HepG2 (cell line): ENCODE measurements around the gene NDUFB6. TPM values are rescaled to one million over a fixed set of nuclear protein-coding genes. Genes with fewer than 3 reads are reported as not detected.

ENCODE experiments used
- BRD4 ChIP-seq: sonication (generic); formaldehyde crosslinking; IDR thresholded peaks from 2 replicates; pipeline ENCODE4 v1.4.0; 2020; ENCODE audit warnings: missing genetic modification reagents
- CBX5 ChIP-seq: sonication (generic); formaldehyde crosslinking; IDR thresholded peaks from 2 replicates; pipeline ENCODE4 v1.4.0; 2020; ENCODE audit warnings: missing genetic modification reagents, borderline replicate concordance
- FOSL2 ChIP-seq: sonication (generic); formaldehyde crosslinking; IDR thresholded peaks from 2 replicates; pipeline ENCODE4 v1.4.0; 2020; ENCODE audit warnings: missing genetic modification reagents
- GABPB1 ChIP-seq: IDR thresholded peaks from 2 replicates; pipeline ENCODE4 v1.6.1; 2016; ENCODE audit warnings: mild to moderate bottlenecking, missing genetic modification reagents, moderate library complexity, missing compliant biosample characterization
- KDM2A ChIP-seq: sonication (generic); formaldehyde crosslinking; IDR thresholded peaks from 2 replicates; pipeline ENCODE4 v1.4.0; 2020; ENCODE audit warnings: low read depth, missing genetic modification reagents, borderline replicate concordance
- KLF11 ChIP-seq: IDR thresholded peaks from 2 replicates; pipeline ENCODE4 v1.6.1; 2016; ENCODE audit warnings: missing compliant biosample characterization
- MLLT10 ChIP-seq: sonication (generic); formaldehyde crosslinking; IDR thresholded peaks from 2 replicates; pipeline ENCODE4 v1.4.0; 2020; ENCODE audit warnings: missing genetic modification reagents
- NFIC ChIP-seq: IDR thresholded peaks from 2 replicates; pipeline ENCODE4 v1.6.1; 2012; ENCODE audit warnings: mild to moderate bottlenecking, low read length, inconsistent platforms
- NPAS2 ChIP-seq: sonication (generic); formaldehyde crosslinking; IDR thresholded peaks from 2 replicates; pipeline ENCODE4 v1.8.0; 2022; ENCODE audit warnings: mild to moderate bottlenecking, missing genetic modification reagents, borderline replicate concordance
- NR1H2 ChIP-seq: sonication (generic); formaldehyde crosslinking; IDR thresholded peaks from 2 replicates; pipeline ENCODE4 v1.8.1; 2022; ENCODE audit warnings: low read depth, missing genetic modification reagents, borderline replicate concordance
- ONECUT2 ChIP-seq: sonication (generic); formaldehyde crosslinking; IDR thresholded peaks from 2 replicates; pipeline ENCODE4 v1.4.0; 2020; ENCODE audit warnings: missing genetic modification reagents
- PBX3 ChIP-seq: sonication (generic); formaldehyde crosslinking; IDR thresholded peaks from 2 replicates; pipeline ENCODE4 v1.8.1; 2023; ENCODE audit warnings: missing genetic modification reagents, inconsistent platforms, borderline replicate concordance
- SMARCC2 ChIP-seq: fragments of 450-650 bp; IDR thresholded peaks from 2 replicates; pipeline ENCODE4 v1.6.1; 2017; ENCODE audit warnings: antibody characterized with exemption, mild to moderate bottlenecking
- SP4 ChIP-seq: sonication (generic); formaldehyde crosslinking; IDR thresholded peaks from 2 replicates; pipeline ENCODE4 v1.8.1; 2023; ENCODE audit warnings: mild to moderate bottlenecking, missing genetic modification reagents
- SRSF9 ChIP-seq: fragments of 200-400 bp; formaldehyde crosslinking; IDR thresholded peaks from 2 replicates; pipeline ENCODE4 v1.6.1; 2018; ENCODE audit warnings: borderline replicate concordance, mild to moderate bottlenecking, low read depth, low read length; ENCODE audit not compliant: insufficient read depth, poor library complexity, severe bottlenecking
- ZBTB4 ChIP-seq: sonication (generic); formaldehyde crosslinking; IDR thresholded peaks from 2 replicates; pipeline ENCODE4 v1.4.0; 2020; ENCODE audit warnings: missing genetic modification reagents, mild to moderate bottlenecking, borderline replicate concordance
- ZBTB8A ChIP-seq: sonication (generic); formaldehyde crosslinking; IDR thresholded peaks from 2 replicates; pipeline ENCODE4 v1.4.0; 2020; ENCODE audit warnings: mild to moderate bottlenecking, low read depth, missing genetic modification reagents, borderline replicate concordance
- ZNF276 ChIP-seq: sonication (generic); formaldehyde crosslinking; IDR thresholded peaks from 2 replicates; pipeline ENCODE4 v1.4.0; 2020; ENCODE audit warnings: mild to moderate bottlenecking, low read depth, missing genetic modification reagents
- ZNF34 ChIP-seq: sonication (generic); formaldehyde crosslinking; IDR thresholded peaks from 2 replicates; pipeline ENCODE4 v1.4.0; 2020; ENCODE audit warnings: mild to moderate bottlenecking, missing genetic modification reagents, borderline replicate concordance
- ZNF558 ChIP-seq: sonication (generic); formaldehyde crosslinking; IDR thresholded peaks from 2 replicates; pipeline ENCODE4 v1.9.0; 2022; ENCODE audit warnings: mild to moderate bottlenecking, missing genetic modification reagents, borderline replicate concordance
- ZNF720 ChIP-seq: sonication (generic); formaldehyde crosslinking; IDR thresholded peaks from 2 replicates; pipeline ENCODE4 v1.4.0; 2020; ENCODE audit warnings: missing genetic modification reagents
- ZNF770 ChIP-seq: sonication (generic); formaldehyde crosslinking; IDR thresholded peaks from 2 replicates; pipeline ENCODE4 v1.5.0; 2020; ENCODE audit warnings: mild to moderate bottlenecking, missing genetic modification reagents
- polyA plus RNA-seq, 8 experiments: library from polyadenylated mRNA; depleted of rRNA in 3 of 8; stranded (reverse) in 7 of 8; unstranded in 1 of 8; fragments of >200 nt; fragmentation: Illumina TruSeq in 4 of 8; extraction: Trizol in 4 of 8; gene quantifications; 2 replicates each; pipeline versions ENCODE4 v1.2.1 to v1.2.3, GENCODE V29; 2011 to 2016; ENCODE audit warnings: low read depth in 4 of 8, missing spikeins in 1 of 8, mixed read lengths in 1 of 8; ENCODE audit not compliant: insufficient read depth in 1 of 8
- total RNA-seq, 5 experiments: library from RNA; depleted of rRNA; stranded (reverse); fragments of >200 nt; fragmentation: Illumina TruSeq; extraction: Trizol; gene quantifications; 2 replicates each; pipeline ENCODE4 v1.2.3, GENCODE V29; 2016; ENCODE audit warnings: low read depth in 1 of 5

Gene NDUFB6
- total and polyA plus RNA-seq, 2 of the 13 experiments (the other 11 are each of a cell fraction or from before 2014, with no cell fraction given) = 31.2 to 81.9 TPM

GRCh38 chr9:32572900-32573523, at the start of gene NDUFB6 (continued):
- TF ChIP-seq PBX3 (no peak), ZNF34 (CRISPR knock-in tag) (no peak), ZNF558 (CRISPR knock-in tag) (no peak), MLLT10 (CRISPR knock-in tag) (no peak), ONECUT2 (no peak), ZNF770 (CRISPR knock-in tag) (no peak), NR1H2 (CRISPR knock-in tag) (no peak), ZNF276 (CRISPR knock-in tag) (0 out of 2 replicates have a peak, but pooled peaks have one; percentile 38), SMARCC2 (no peak), KDM2A (CRISPR knock-in tag) (peak; percentile 96), SP4 (CRISPR knock-in tag) (peak; percentile 76), NPAS2 (CRISPR knock-in tag) (no peak), ZBTB8A (0 out of 2 replicates have a peak, but pooled peaks have one; percentile 40), KLF11 (CRISPR knock-in tag) (peak; percentile 75; the same call in 1 of the 2 replicates), ZBTB4 (CRISPR knock-in tag) (no peak), BRD4 (CRISPR knock-in tag) (peak; percentile 82), SRSF9 (no peak), CBX5 (CRISPR knock-in tag) (no peak; the same call in 1 of the 2 replicates), ZNF720 (no peak), GABPB1 (CRISPR knock-in tag) (peak; percentile 99), NFIC (no peak), FOSL2 (CRISPR knock-in tag) (peak; percentile 46; the same call in 1 of the 2 replicates)
